H1 (cell line): ENCODE measurements around the gene CCDC82. TPM values are rescaled to one million over a fixed set of nuclear protein-coding genes. Genes with fewer than 3 reads are reported as not detected.

ENCODE experiments used
- KDM4A ChIP-seq: IDR thresholded peaks from one replicate; pipeline ENCODE4 v1.7.1; 2012; ENCODE audit warnings: low read depth, mild to moderate bottlenecking, moderate library complexity, low read length, inconsistent platforms; ENCODE audit not compliant: severe bottlenecking
- RXRA ChIP-seq: IDR thresholded peaks from 2 replicates; pipeline ENCODE4 v1.6.1; 2011; ENCODE audit warnings: low read depth, mild to moderate bottlenecking, low read length, moderate library complexity; ENCODE audit not compliant: insufficient read depth
- SRF ChIP-seq: IDR thresholded peaks from 2 replicates; pipeline ENCODE4 v1.6.1; 2011; ENCODE audit warnings: mild to moderate bottlenecking, low read depth, low read length, moderate library complexity
- polyA plus RNA-seq, 7 experiments: library from polyadenylated mRNA; depleted of rRNA in 3 of 7; stranded (reverse) in 5 of 7; unstranded in 2 of 7; fragments of >200 nt in 5 of 7; fragments of 200-250 nt in 2 of 7; gene quantifications; 1 replicate in 5 of 7; 2 replicates in 1 of 7; 4 replicates in 1 of 7; pipeline versions ENCODE4 v1.2.1 to v1.2.3, GENCODE V29; 2011 to 2013; ENCODE audit warnings: missing spikeins in 2 of 7, mixed read lengths in 2 of 7
- total RNA-seq: library from RNA; stranded (reverse); fragmentation: NEBNext Ultra II Directional; extraction: Animal tissue kit (Norgen Biotek cat#: 25700); gene quantifications from 2 replicates; pipeline ENCODE4 v1.2.1, GENCODE V29; 2021

The CCDC82 gene
- total and polyA plus RNA-seq, 2 of the 8 experiments (the other 6 are each of a cell fraction or from before 2014, with no cell fraction given): 6.0 to 15.2 TPM

GRCh38 chr11:96322775-96323641, 66.7 kb downstream of the CCDC82 start (continued):
- TF ChIP-seq RXRA (no peak), KDM4A (no peak), SRF (no peak)
- TF ChIP-seq, all 59 proteins: peak for 0
